Measurements from ENCODE around the gene IGSF23. TPM values are rescaled to one million over a fixed set of nuclear protein-coding genes. Genes with fewer than 3 reads are reported as not detected.

Gene IGSF23
- total and polyA plus RNA-seq, 2 of the 4 experiments (the other 2 are of a cell fraction), result 0.27 TPM; not detected in 1

GRCh38 chr19:44587963-44588770 is 25.2 kb upstream of the IGSF23 start (continued):
- TF ChIP-seq, protein P1, sequence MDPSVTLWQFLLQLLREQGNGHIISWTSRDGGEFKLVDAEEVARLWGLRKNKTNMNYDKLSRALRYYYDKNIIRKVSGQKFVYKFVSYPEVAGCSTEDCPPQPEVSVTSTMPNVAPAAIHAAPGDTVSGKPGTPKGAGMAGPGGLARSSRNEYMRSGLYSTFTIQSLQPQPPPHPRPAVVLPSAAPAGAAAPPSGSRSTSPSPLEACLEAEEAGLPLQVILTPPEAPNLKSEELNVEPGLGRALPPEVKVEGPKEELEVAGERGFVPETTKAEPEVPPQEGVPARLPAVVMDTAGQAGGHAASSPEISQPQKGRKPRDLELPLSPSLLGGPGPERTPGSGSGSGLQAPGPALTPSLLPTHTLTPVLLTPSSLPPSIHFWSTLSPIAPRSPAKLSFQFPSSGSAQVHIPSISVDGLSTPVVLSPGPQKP (IDR thresholded peaks at IDR 0.05; ENCODE audit: borderline replicate concordance, low read depth, low read length), result no peak
- no peak for TF ChIP-seq NFE2L2 (IDR thresholded peaks at IDR 0.05; ENCODE audit: low read depth, low read length)

DNA sequence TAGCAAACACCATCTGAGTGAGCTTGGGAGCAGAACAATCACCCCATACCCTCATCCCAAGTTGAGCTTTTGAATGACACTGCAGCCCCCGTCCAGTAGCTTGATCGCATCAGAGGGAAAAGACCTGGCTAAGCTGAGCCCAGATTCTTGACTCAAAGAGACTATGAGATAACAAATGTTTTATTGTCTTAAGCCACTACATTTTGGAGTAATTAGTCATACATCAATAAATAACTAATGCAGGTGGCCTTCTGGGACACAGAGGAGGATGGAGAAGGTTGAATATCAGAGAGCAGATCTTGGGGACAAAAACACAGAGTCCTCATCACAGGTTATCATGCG is 24.6 kb upstream of the IGSF23 start:
- no peaks in the 10 kb centered on the region; a peak in 1 of 4 replicates for H3K79me1 ChIP-seq (ENCODE audit: low read depth in 1 of 2, low read length in 2 of 2)
- no peak for TF ChIP-seq RCOR1 (IDR thresholded peaks at IDR 0.05; ENCODE audit: insufficient replicate concordance, low read length)
- no peak for TF ChIP-seq BHLHE40 (IDR thresholded peaks at IDR 0.05; ENCODE audit: low read depth, low read length)
- peak overlapping the region; percentile 99 for H3K27ac ChIP-seq (ENCODE audit: insufficient read depth, low read length)
- H3K4me2 ChIP-seq (ENCODE audit: low read depth, low read length), result peak overlapping the region; percentile 82
- in situ Hi-C loops (cut with MboI; ENCODE audit: low sequenced_read_pairs), result no loop called here
- H3K27me3 ChIP-seq (ENCODE audit: control insufficient read depth, insufficient read depth, low read length), result no peaks in the 10 kb centered on the region
- CTCF ChIA-PET, result interaction anchor here (0.7 to 1.8 kb wide), 6 partner anchors 18 to 182 kb away, joined by 3 to 7 read pairs (median 6); no protein-coding TSS in a partner anchor
- POLR2A ChIA-PET (ENCODE audit: unreplicated experiment), result no interaction called here
- H2BK20ac ChIP-seq (ENCODE audit: low read depth, low read length), result peak overlapping the region; percentile 100
- peak overlapping the region; percentile 89 for H3K56ac ChIP-seq (ENCODE audit: extremely low read depth, insufficient read depth, low read length)
- H3K4me1 ChIP-seq (ENCODE audit: control insufficient read depth, insufficient read depth, low read length), result peaks cover 16% of the 10 kb centered on the region
- BruUV-seq (replicated peaks), result no TSS peak
- H4K20me1 ChIP-seq (ENCODE audit: insufficient read depth, low read length), result no peaks in the 10 kb centered on the region
- peak overlapping the region; percentile 97 for H2BK5ac ChIP-seq (ENCODE audit: low read depth, low read length, poor library complexity, severe bottlenecking)
- peaks cover 2% of the 10 kb centered on the region; the same call in 1 of the 2 replicates for H3K9me3 ChIP-seq (ENCODE audit: control insufficient read depth, insufficient read depth, low read length)
- peak overlapping the region; percentile 91 to 92 for H4K8ac ChIP-seq (ENCODE audit: low read depth in 2 of 2, low read length in 2 of 2)
- no peaks in the 10 kb centered on the region for H3K36me3 ChIP-seq (ENCODE audit: control insufficient read depth, insufficient read depth, low read length)
- H4K5ac ChIP-seq (ENCODE audit: low read depth, low read length), result peak overlapping the region; percentile 100
- H3K4me3 ChIP-seq (ENCODE audit: insufficient read depth, low read depth, low read length), result no peak overlapping the region
- DNase-seq, result no peak
- H2AK5ac ChIP-seq (ENCODE audit: low read depth, low read length), result peak overlapping the region; percentile 97
- ATAC-seq (ENCODE audit: low read depth), result peak; percentile 24
- peak overlapping the region; percentile 87 for H2AFZ ChIP-seq (replicated peaks; ENCODE audit: low read length, poor library complexity)
- intact Hi-C loops (cut with micrococcal nuclease), result loop anchor here (1.0 to 5.0 kb wide), 5 partner anchors 38 to 256 kb away; no protein-coding TSS in a partner anchor
- peak overlapping the region; percentile 100 for H3K4ac ChIP-seq (ENCODE audit: low read depth, low read length)
- dilution Hi-C loops (cut with HindIII; ENCODE audit: low sequenced_read_pairs, unreplicated experiment), result no loop called here
- H3K23ac ChIP-seq (ENCODE audit: low read depth, low read length), result peak overlapping the region; percentile 98
- peak overlapping the region; percentile 99 for H3K14ac ChIP-seq (replicated peaks; ENCODE audit: low read depth, low read length)
- peak overlapping the region; percentile 99; the same call in 2 of the 3 replicates for H2BK15ac ChIP-seq (ENCODE audit: low read depth, low read length)
- H3K18ac ChIP-seq (ENCODE audit: low read depth, low read length), result peak overlapping the region; percentile 100
- H2BK120ac ChIP-seq (ENCODE audit: low read depth, low read length), result peak overlapping the region; percentile 100
- peaks cover 15% of the 10 kb centered on the region for H3K9me1 ChIP-seq (ENCODE audit: insufficient read depth, low read length)
- no CpG with 5 or more reads among the region's 3 CpGs for WGBS, 2 experiments (ENCODE audit: extremely low coverage in 2 of 2, insufficient read length in 1 of 2)
- peak overlapping the region; percentile 78 for H3K9ac ChIP-seq (ENCODE audit: low read depth, low read length)
- H2AK9ac ChIP-seq (replicated peaks; ENCODE audit: low read depth, low read length, poor library complexity), result peak overlapping the region; percentile 95
- H4K91ac ChIP-seq (ENCODE audit: insufficient read depth, low read depth, low read length), result peak overlapping the region; percentile 100

All from IMR-90 (cell line).